Activated CD4-positive, alpha-beta T cell treated with anti-CD3 and anti-CD28 coated beads, Interleukin-2, amount 10 ng/mL, durations not matched to agents 7 days and 5 days (primary cell): ENCODE measurements around the gene PTPRN2. TPM values are rescaled to one million over a fixed set of nuclear protein-coding genes. Genes with fewer than 3 reads are reported as not detected.

Experiments used
- CTCF ChIA-PET: fragments of 350-600 bp; sonication (Branson Sonifier 250); formaldehyde crosslinking; loops from one replicate; lab custom pipeline; 2021; ENCODE audit warnings: antibody characterized with exemption; lab: Charles Lee
- POLR2A ChIA-PET: fragments of 350-600 bp; sonication (Branson Sonifier 250); formaldehyde crosslinking; loops from one replicate; lab custom pipeline; 2021; ENCODE audit warnings: antibody characterized with exemption; lab: Charles Lee
- DNase-seq: peaks from one replicate; pipeline ENCODE4 v3.0.0-alpha.2; 2020
- H3K27ac Mint-ChIP-seq: one replicate; pipeline ENCODE4 v1.8.0; 2021; ENCODE audit warnings: mild to moderate bottlenecking, moderate library complexity, mixed read lengths
- H3K27me3 Mint-ChIP-seq: one replicate; pipeline ENCODE4 v1.8.0; 2021; ENCODE audit warnings: mixed read lengths
- H3K36me3 Mint-ChIP-seq: one replicate; pipeline ENCODE4 v1.8.0; 2021; ENCODE audit warnings: low read depth, mixed read lengths
- H3K4me1 Mint-ChIP-seq: one replicate; pipeline ENCODE4 v1.8.0; 2021; ENCODE audit warnings: mixed read lengths
- H3K4me3 Mint-ChIP-seq: one replicate; pipeline ENCODE4 v1.8.0; 2021; ENCODE audit warnings: mild to moderate bottlenecking, moderate library complexity, mixed read lengths
- H3K9me3 Mint-ChIP-seq: one replicate; pipeline ENCODE4 v1.8.0; 2021; ENCODE audit warnings: mixed read lengths
- total RNA-seq, 2 experiments: library from RNA; stranded (reverse); gene quantifications; one replicate each; pipeline ENCODE4 v1.2.3, GENCODE V29; 2021

PTPRN2 gene
- total RNA-seq, 2 experiments from 2014 or later: 2.6 to 2.7 TPM

DNA sequence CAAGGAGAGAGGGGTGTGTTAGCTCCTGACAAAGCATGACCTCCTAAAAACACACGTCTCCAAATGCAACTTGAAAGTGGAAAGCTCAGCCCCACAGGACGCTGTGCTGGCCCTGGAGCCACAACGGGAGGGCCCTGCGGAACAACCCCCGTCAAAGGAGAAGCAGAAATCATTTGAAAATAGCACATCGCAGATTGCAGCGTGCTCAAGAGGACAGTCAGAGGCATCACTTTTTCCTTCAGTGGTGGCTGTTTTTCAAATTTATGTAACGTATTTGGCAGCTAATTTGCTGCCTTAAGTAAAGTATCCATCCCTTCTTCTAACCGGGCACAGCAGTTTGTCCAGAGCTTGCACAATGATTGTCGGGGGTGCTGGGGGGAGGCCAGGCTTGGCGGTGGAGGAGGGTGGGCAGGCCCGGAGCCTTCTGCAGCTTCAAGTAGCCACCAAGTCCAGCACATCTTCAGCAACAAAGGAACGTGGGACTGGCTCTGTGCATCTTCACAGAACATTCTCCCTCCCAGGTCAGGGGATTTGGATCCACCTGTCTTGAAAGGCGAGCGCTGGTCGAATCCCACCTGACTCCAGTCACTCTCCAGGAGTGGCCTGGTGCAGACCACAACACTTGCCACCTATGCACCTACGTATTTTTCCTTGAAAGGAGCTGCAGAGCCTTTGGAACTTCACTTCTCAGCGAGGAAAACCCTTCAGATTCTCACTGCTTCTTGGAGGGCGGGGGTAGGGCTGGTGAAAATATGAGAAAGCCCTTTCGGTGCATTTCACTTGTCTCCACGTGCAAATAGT lies 904.5 kb downstream of the PTPRN2 start:
- H3K4me1 Mint-ChIP-seq: peaks cover 3% of the 10 kb centered on the region
- ChIA-PET CTCF (interaction anchor here (1.1 kb wide), 1 partner anchor 56 kb away, joined by 5 read pairs; no protein-coding TSS in a partner anchor), POLR2A (no interaction called here)

DNA sequence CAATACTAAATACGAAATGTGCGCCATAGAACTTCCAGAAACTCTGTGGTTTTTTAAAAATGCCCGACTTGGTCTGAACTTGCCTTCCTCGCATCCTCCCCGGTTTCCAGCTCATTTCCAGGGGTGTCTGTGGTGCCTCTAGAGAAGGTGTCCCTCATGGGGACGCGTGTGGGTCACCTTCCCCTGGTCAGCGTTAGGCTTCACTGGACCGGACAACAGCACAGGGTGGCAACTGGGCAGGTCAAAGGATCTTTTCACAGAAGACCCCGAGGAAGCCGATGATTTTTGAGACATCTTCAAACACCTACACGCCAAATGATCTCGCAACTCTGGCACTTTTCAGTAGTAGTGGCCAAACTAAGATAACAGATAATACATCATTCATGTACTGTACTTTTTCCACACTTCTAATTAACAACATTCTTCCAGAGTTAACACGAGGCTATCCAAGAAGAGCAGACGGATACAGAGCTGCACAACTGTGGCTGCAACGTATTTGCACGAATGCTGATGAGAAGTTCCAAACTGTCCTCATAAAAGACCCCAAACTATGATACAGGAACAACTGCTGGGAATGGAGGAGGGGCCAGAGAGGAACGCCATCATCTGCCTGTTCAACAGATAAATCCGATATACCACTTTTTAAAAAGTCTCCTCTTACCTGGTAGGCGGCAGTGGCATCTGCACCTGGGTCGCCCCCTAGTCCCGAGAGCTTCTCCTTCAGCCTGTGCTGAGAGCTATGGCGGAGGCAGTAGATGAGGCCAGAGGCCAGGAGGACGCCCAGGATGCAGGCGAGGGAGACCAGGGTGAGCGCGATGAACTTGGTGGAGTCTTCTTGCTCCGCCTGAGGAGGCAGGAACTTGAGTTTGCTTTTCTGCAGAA lies 905.3 kb downstream of the PTPRN2 start:
- H3K9me3 Mint-ChIP-seq: no peaks in the 10 kb centered on the region
- H3K4me1 Mint-ChIP-seq: peaks cover 3% of the 10 kb centered on the region
- CTCF ChIA-PET: no interaction called here
- no peak overlapping the region for H3K27ac Mint-ChIP-seq
- no peak overlapping the region for H3K4me3 Mint-ChIP-seq
- DNase-seq: no peak
- POLR2A ChIA-PET: no interaction called here
- peaks cover 80% of the 10 kb centered on the region for H3K27me3 Mint-ChIP-seq
- H3K36me3 Mint-ChIP-seq: no peaks in the 10 kb centered on the region

More for the DNA sequence above, 904.5 kb downstream of the PTPRN2 start:
- Mint-ChIP-seq H3K27me3 (peaks cover 80% of the 10 kb centered on the region), H3K4me3 (no peak overlapping the region), H3K36me3 (no peaks in the 10 kb centered on the region), H3K27ac (no peak overlapping the region), H3K9me3 (no peaks in the 10 kb centered on the region)
- no peak for DNase-seq

DNA sequence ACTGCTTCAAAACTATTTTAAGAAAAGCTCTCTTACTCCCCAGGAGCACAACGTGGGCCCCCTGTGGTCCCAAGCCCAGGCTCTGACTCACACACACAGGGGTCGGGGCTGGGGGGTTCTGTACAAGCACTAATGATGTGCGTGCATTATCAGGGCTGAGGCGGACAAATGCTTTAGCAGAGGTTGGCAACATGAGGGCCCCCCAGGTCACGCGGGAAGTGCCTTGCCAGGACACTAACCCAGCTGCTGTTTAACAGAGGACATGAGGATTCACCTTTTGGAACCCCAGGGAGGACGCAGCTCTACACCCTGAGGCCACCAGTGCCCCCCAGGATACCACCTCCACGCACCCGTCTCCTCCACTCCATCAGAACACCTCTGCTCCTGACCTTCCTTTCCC lies 908.0 kb downstream of the PTPRN2 start:
- H3K27me3 Mint-ChIP-seq: peaks cover 76% of the 10 kb centered on the region
- ChIA-PET CTCF (no interaction called here), POLR2A (no interaction called here)
- H3K27ac Mint-ChIP-seq: no peak overlapping the region
- no peaks in the 10 kb centered on the region for H3K9me3 Mint-ChIP-seq
- H3K4me3 Mint-ChIP-seq: no peak overlapping the region
- peaks cover 9% of the 10 kb centered on the region for H3K4me1 Mint-ChIP-seq
- H3K36me3 Mint-ChIP-seq: no peaks in the 10 kb centered on the region
- no peak for DNase-seq

DNA sequence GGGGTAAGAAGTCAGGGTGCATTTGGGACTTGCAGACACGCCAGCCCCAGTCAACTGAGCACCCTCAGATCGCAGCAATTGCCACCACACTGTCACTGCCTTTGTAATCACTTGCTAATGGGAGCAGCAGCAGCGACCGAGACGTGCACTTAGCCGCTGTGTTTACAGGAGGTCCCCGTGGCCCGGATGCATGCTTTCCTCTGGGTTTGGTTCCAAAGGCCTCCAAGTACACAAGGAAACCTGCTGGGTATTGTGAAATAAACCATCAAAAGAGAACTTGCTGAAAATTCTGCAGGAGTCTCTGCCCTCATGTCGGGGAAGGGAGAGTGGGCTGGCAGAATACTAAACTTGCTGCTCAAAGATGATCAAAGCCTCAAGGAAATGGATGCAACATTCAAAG lies 909.1 kb downstream of the PTPRN2 start:
- no peak overlapping the region for H3K27ac Mint-ChIP-seq
- H3K27me3 Mint-ChIP-seq: peaks cover 69% of the 10 kb centered on the region
- no peaks in the 10 kb centered on the region for H3K36me3 Mint-ChIP-seq
- peaks cover 7% of the 10 kb centered on the region for H3K4me1 Mint-ChIP-seq
- CTCF ChIA-PET: no interaction called here
- no peaks in the 10 kb centered on the region for H3K9me3 Mint-ChIP-seq
- POLR2A ChIA-PET: no interaction called here
- no peak for DNase-seq
- no peak overlapping the region for H3K4me3 Mint-ChIP-seq

DNA sequence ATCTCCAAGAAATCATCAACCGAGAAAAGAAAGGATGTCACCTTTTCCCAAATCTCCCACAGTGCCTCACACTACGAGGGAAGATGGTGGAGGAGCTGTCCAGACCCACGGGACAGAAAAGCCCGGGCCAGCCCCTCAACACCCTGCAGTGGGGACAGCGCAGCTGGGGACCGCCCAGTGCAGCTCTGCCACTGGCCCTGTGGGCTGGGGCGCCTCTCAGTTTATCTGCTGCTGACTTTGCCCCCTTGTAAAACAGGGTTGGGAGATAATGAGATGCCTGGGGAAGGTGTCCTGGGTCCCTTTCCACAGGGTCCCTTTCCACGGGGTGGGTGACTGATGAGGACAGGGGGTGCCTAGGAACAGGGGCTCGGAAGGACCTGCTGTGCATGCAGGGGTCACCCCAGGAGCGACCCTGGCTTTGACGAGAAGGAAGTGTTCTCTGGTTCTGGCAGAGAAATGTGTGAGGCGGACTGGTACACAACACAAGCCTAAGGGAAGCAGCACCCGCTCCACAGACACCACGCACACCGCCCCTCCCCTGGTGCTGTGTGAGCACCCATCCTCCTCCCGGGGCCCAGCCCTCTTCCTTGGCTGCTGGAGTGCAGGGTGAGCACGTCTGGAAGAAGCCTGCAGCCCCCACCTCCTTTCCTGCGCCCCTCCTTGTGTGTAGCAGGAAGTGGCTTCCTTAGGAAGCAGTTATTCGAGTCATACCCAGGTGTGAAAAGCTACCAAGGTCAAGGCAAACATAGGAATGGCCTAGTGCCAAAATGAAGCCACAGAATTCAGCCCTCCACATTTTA lies 911.0 kb downstream of the PTPRN2 start:
- Mint-ChIP-seq H3K4me1 (peaks cover 7% of the 10 kb centered on the region), H3K27ac (no peak overlapping the region), H3K27me3 (peaks cover 53% of the 10 kb centered on the region), H3K36me3 (no peaks in the 10 kb centered on the region), H3K9me3 (no peaks in the 10 kb centered on the region), H3K4me3 (no peak overlapping the region)
- DNase-seq: no peak
- POLR2A ChIA-PET: no interaction called here
- CTCF ChIA-PET: no interaction called here

- H3K36me3 Mint-ChIP-seq: no peaks in the 10 kb centered on the region
- CTCF ChIA-PET: no interaction called here
These were observed 911.6 kb downstream of the PTPRN2 start for GRCh38 chr7:157676001-157676400.

DNA sequence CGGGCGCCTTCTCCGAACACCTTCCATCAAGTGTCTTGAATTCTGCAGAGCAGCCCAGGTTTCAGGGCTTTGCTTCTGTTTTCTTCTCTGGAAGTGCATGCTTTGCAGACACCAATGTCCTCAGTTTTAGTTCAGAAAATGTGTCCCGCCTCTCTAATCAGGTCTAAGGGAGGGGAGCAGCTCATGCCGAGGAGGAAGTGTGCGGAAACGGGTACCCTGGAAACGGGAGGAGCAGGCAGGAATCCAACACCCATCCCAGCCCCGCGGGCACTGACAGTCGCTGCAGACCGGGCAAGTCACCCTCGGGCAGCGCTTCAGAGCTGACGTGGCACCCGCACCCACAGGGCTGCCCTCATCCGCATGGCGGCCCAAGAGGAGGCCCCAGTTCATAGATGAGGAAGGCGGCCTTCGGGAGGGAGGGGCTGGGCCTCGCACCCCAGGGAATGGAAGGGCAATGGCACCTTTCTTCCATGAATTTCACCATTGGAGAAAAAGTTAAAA lies 912.1 kb downstream of the PTPRN2 start:
- Mint-ChIP-seq H3K36me3 (no peaks in the 10 kb centered on the region), H3K27me3 (peaks cover 46% of the 10 kb centered on the region), H3K4me3 (no peak overlapping the region), H3K4me1 (peaks cover 7% of the 10 kb centered on the region), H3K27ac (no peak overlapping the region), H3K9me3 (no peaks in the 10 kb centered on the region)
- CTCF ChIA-PET: no interaction called here
- POLR2A ChIA-PET: no interaction called here
- no peak for DNase-seq

More at GRCh38 chr7:157676001-157676400, 911.6 kb downstream of the PTPRN2 start:
- no peaks in the 10 kb centered on the region for H3K9me3 Mint-ChIP-seq
- no peak overlapping the region for H3K27ac Mint-ChIP-seq
- H3K4me1 Mint-ChIP-seq: peaks cover 7% of the 10 kb centered on the region
- POLR2A ChIA-PET: no interaction called here
- no peak for DNase-seq
- no peak overlapping the region for H3K4me3 Mint-ChIP-seq
- peaks cover 47% of the 10 kb centered on the region for H3K27me3 Mint-ChIP-seq

GRCh38 chr7:157674715-157675426 lies 912.8 kb downstream of the PTPRN2 start:
- no peak for DNase-seq
- H3K27me3 Mint-ChIP-seq: peaks cover 46% of the 10 kb centered on the region
- H3K36me3 Mint-ChIP-seq: no peaks in the 10 kb centered on the region
- no peak overlapping the region for H3K4me3 Mint-ChIP-seq
- ChIA-PET CTCF (no interaction called here), POLR2A (no interaction called here)
- no peaks in the 10 kb centered on the region for H3K9me3 Mint-ChIP-seq
- no peak overlapping the region for H3K27ac Mint-ChIP-seq
- peaks cover 8% of the 10 kb centered on the region for H3K4me1 Mint-ChIP-seq

DNA sequence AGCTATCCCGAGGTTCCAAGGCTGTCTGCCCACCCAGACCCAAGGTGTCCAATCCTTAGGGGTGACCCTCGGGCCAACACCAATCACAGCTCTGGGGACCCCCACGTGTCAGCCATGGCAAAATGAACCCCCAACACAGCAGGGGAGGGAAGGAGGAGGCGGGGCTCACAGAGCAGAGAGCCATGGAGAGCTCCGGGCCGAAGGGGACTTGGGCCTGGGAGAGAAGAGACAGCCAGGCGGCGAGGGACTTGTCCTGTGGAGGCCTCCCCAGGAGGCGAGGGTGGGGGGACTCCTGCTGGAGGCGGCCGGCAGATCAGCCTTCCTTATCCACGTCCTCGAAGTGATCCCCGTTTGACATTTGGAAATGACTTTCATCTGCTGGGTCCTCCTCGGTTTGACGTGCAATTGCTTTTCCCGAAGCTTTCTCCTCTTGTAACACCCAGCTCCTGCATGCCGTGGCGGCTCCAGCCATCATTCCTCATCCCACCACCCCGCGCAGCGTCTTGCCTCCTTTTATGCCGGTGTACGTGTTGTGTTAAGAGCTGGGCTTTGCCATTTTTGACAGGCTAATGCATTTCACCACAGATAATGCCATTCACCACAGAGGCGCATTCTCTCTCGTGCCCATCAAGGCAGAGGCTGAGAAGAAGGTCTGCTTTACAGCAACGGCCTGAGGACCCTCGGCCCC lies 913.5 kb downstream of the PTPRN2 start:
- H3K4me1 Mint-ChIP-seq: peaks cover 8% of the 10 kb centered on the region
- POLR2A ChIA-PET: no interaction called here
- no peaks in the 10 kb centered on the region for H3K36me3 Mint-ChIP-seq
- H3K27ac Mint-ChIP-seq: no peak overlapping the region
- no peak for DNase-seq
- CTCF ChIA-PET: no interaction called here
- no peak overlapping the region for H3K4me3 Mint-ChIP-seq
- peaks cover 46% of the 10 kb centered on the region for H3K27me3 Mint-ChIP-seq
- no peaks in the 10 kb centered on the region for H3K9me3 Mint-ChIP-seq

- H3K4me1 Mint-ChIP-seq: peaks cover 11% of the 10 kb centered on the region
- ChIA-PET CTCF (no interaction called here), POLR2A (no interaction called here)
- no peaks in the 10 kb centered on the region for H3K9me3 Mint-ChIP-seq
- no peak overlapping the region for H3K27ac Mint-ChIP-seq
- peaks cover 43% of the 10 kb centered on the region for H3K27me3 Mint-ChIP-seq
- DNase-seq: no peak
- no peak overlapping the region for H3K4me3 Mint-ChIP-seq
- no peaks in the 10 kb centered on the region for H3K36me3 Mint-ChIP-seq
These were observed 914.0 kb downstream of the PTPRN2 start for GRCh38 chr7:157673573-157673972.

- ChIA-PET CTCF (interaction anchor here (1.1 kb wide), 1 partner anchor 9 kb away, joined by 3 read pairs; no protein-coding TSS in a partner anchor), POLR2A (no interaction called here)
- Mint-ChIP-seq H3K27me3 (peaks cover 33% of the 10 kb centered on the region), H3K4me1 (peaks cover 11% of the 10 kb centered on the region), H3K27ac (no peak overlapping the region), H3K36me3 (no peaks in the 10 kb centered on the region), H3K9me3 (no peaks in the 10 kb centered on the region), H3K4me3 (no peak overlapping the region)
- no peak for DNase-seq
These were observed 916.0 kb downstream of the PTPRN2 start for GRCh38 chr7:157671358-157672255.
